Ishikawa (cell line): ENCODE results near the gene SYT15.

Source experiments
- EGR1 ChIP-seq: IDR thresholded peaks from 2 replicates; pipeline ENCODE4 v1.6.1; 2012
- EP300 ChIP-seq: IDR thresholded peaks from 2 replicates; pipeline ENCODE4 v1.6.1; 2012; ENCODE audit warnings: borderline replicate concordance
- RAD21 ChIP-seq: IDR thresholded peaks from 2 replicates; pipeline ENCODE4 v1.6.1; 2012; ENCODE audit warnings: low read depth
- TAF1 ChIP-seq: IDR thresholded peaks from 2 replicates; pipeline ENCODE4 v1.6.1; 2012; ENCODE audit warnings: low read depth, mild to moderate bottlenecking

DNA sequence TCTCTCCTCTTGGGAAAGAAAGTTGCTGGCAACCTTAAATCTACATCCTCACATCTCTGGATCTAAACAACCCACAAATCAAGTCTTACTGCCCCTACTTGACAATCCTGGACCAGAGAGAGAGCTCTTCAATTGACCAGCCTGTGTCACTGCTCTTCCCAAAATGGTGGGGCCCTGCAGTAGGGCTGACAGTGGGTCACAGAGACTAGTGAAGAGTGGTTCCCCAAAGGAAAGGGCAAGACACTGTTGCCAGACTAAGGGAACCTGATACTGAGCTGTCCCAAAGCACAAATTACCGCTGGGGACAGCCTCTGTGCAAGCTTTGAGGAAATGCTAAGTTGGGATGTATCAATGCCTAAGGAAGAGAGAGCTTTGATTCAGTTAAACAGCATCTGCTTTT is 18.0 kb upstream of the SYT15 start:
- TF ChIP-seq EGR1 (no peak), TAF1 (no peak), EP300 (no peak), RAD21 (no peak)
